ENCODE data around the gene CCDC157. TPM values are rescaled to one million over a fixed set of nuclear protein-coding genes. Genes with fewer than 3 reads are reported as not detected.

The CCDC157 gene
- total RNA-seq, 6 donors from 2014 or later = 3.3 to 16.8 (median 7.9) TPM

DNA sequence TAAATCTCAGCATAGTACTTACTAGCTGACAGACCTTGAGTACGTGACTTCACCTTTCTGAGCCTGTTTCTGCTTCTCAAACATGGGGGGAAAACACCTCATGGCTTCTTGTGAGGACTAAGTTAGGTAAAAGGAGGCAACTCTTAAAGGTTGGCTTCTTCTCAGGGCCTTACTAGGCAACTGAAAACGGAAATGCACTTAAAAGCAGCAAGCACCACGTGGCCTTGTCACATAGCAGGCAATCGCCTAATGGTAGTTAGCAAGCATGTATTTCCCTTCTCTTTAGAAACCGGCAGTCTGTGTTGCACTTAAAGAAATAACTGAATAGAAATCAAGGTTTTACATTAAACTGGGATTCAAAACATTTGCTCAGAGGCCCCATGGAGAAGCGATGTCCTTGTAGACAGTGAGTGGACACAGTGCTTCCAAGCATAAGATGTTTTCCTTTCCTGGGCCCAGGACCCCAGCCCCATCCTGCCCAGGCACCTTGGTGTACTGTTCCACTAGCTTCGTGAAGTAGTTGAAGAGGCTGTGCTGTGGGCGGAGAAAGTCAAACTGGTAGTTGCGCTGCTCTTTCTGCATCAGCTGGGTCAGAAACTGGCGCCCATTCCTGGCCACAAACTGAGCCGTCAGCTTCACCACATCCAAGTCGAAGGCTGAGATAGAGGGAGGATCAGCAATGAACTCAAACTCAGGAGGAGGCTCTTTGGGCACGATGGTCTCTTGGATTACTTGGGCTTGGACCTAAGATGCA is 12.2 kb upstream of the CCDC157 start:
- no peak for ATAC-seq (ENCODE audit: low FRiP score in 2 of 2)
- H3K9me3 ChIP-seq = no peaks in the 10 kb centered on the region
- no peaks in the 10 kb centered on the region for H3K27me3 ChIP-seq
- H3K36me3 ChIP-seq = peaks cover 65 to 98% (median 96%) of the 10 kb centered on the region in 4 donors
- H3K4me1 ChIP-seq = peaks cover 0 to 14% (median 4%) of the 10 kb centered on the region in 4 donors
- WGBS, 2 donors = 93 to 98% methylated on average over 12 to 13 of the region's 13 CpGs
- no peak for DNase-seq
- H3K27ac ChIP-seq = no peak overlapping the region
- no peak for TF ChIP-seq CTCF (IDR thresholded peaks at IDR 0.05)
- no peak for TF ChIP-seq POLR2AphosphoS5 (IDR thresholded peaks at IDR 0.05)
- no peak for TF ChIP-seq POLR2A (IDR thresholded peaks at IDR 0.05)
- no peak for TF ChIP-seq EP300 (IDR thresholded peaks at IDR 0.05)
- H3K4me3 ChIP-seq = no peak overlapping the region

- 64 to 74% methylated on average over 5 of the region's 5 CpGs for WGBS, 2 donors
- H3K9me3 ChIP-seq = no peaks in the 10 kb centered on the region
- no peak overlapping the region for H3K4me3 ChIP-seq
- TF ChIP-seq CTCF (IDR thresholded peaks at IDR 0.05) (no peak), POLR2AphosphoS5 (IDR thresholded peaks at IDR 0.05) (no peak), POLR2A (IDR thresholded peaks at IDR 0.05) (no peak), EP300 (IDR thresholded peaks at IDR 0.05) (no peak)
- H3K36me3 ChIP-seq = peaks cover 45 to 98% (median 93%) of the 10 kb centered on the region in 4 donors
- DNase-seq (no peak), ATAC-seq (ENCODE audit: low FRiP score in 2 of 2) (no peak)
- H3K4me1 ChIP-seq = peaks cover 0 to 21% (median 7%) of the 10 kb centered on the region in 4 donors
- H3K27ac ChIP-seq = peak overlapping the region in 2 of 4 donors; percentile 44 to 59
- no peaks in the 10 kb centered on the region for H3K27me3 ChIP-seq
These were observed 9.4 kb upstream of the CCDC157 start for GRCh38 chr22:30347255-30347892.

DNA sequence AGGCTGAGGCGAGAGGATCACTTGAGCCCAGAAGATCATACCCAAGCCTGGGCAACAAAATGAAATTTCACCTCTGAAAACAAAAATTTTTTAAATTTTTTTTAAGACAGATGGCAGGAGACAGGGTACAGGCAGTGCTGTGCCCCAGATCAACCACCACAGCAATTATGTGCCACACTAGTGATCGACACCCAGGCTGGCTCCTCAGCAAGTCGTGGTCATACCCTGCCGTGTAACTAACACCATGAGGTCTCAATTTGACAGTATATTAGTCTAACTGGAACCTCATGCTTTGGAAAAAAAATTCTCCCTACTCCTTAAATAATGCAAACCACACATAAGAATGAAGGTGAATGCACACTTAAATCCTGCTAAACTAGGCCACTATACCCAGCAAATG is 8.4 kb upstream of the CCDC157 start:
- H3K36me3 ChIP-seq = peaks cover 38 to 95% (median 89%) of the 10 kb centered on the region in 4 donors
- TF ChIP-seq CTCF (IDR thresholded peaks at IDR 0.05) = no peak
- no peak for TF ChIP-seq POLR2A (IDR thresholded peaks at IDR 0.05)
- TF ChIP-seq POLR2AphosphoS5 (IDR thresholded peaks at IDR 0.05) = no peak
- TF ChIP-seq EP300 (IDR thresholded peaks at IDR 0.05) = no peak
- H3K4me1 ChIP-seq = peaks cover 4 to 28% (median 8%) of the 10 kb centered on the region in 4 donors
- H3K27ac ChIP-seq = peak overlapping the region in 2 of 4 donors; percentile 44 to 59
- H3K4me3 ChIP-seq = no peak overlapping the region
- no peaks in the 10 kb centered on the region for H3K27me3 ChIP-seq
- DNase-seq (no peak), ATAC-seq (ENCODE audit: low FRiP score in 2 of 2) (no peak)
- no peaks in the 10 kb centered on the region for H3K9me3 ChIP-seq
- WGBS, 2 donors = 79 to 88% methylated on average over 4 of the region's 4 CpGs

GRCh38 chr22:30348809-30349208 is 8.0 kb upstream of the CCDC157 start:
- Histone ChIP-seq H3K36me3 (peaks cover 34 to 94% (median 85%) of the 10 kb centered on the region in 4 donors), H3K4me1 (peaks cover 7 to 32% (median 12%) of the 10 kb centered on the region in 4 donors), H3K4me3 (no peak overlapping the region), H3K27me3 (no peaks in the 10 kb centered on the region), H3K27ac (peak overlapping the region in 1 of 4 donors; percentile 59), H3K9me3 (no peaks in the 10 kb centered on the region)
- TF ChIP-seq EP300 (IDR thresholded peaks at IDR 0.05) = no peak
- TF ChIP-seq CTCF (IDR thresholded peaks at IDR 0.05) = no peak
- TF ChIP-seq POLR2AphosphoS5 (IDR thresholded peaks at IDR 0.05) = no peak
- no peak for TF ChIP-seq POLR2A (IDR thresholded peaks at IDR 0.05)
- WGBS, 2 donors = 77 to 81% methylated on average over 4 of the region's 4 CpGs
- ATAC-seq (ENCODE audit: low FRiP score in 2 of 2) (no peak), DNase-seq (no peak)

All from upper lobe of left lung (tissue), 6 donors.